Psoas muscle (tissue), 8 donors: ENCODE results near the gene TRAF3. TPM values are rescaled to one million over a fixed set of nuclear protein-coding genes. Genes with fewer than 3 reads are reported as not detected.

Experiments used
- ATAC-seq, 4 donors: fragments of 200-7000 bp; cut with Tn5 transposase; one replicate each; pipeline ENCODE4 v1.9.1; 2020; ENCODE audit warnings: moderate library complexity in 3 of 4, mild to moderate bottlenecking in 2 of 4
- DNase-seq, 2 donors: peaks; one replicate each; pipeline ENCODE4 v3.0.0-alpha.2; 2020
- H3K27ac ChIP-seq: fragments of 200-600 bp; one replicate; pipeline ENCODE4 v1.8.0; 2022
- H3K27me3 ChIP-seq, 3 donors: fragments of 200-600 bp in 1 of 3; one replicate each; pipeline versions ENCODE4 v1.6.1 to v1.8.0; 2013 to 2022; ENCODE audit warnings: low read length in 2 of 3, mild to moderate bottlenecking in 2 of 3, moderate library complexity in 1 of 3; ENCODE audit not compliant: insufficient read depth in 3 of 3
- H3K36me3 ChIP-seq, 2 donors: fragments of 200-600 bp in 1 of 2; one replicate each; pipeline versions ENCODE4 v1.6.1 to v1.8.0; 2013 to 2022; ENCODE audit warnings: low read depth in 1 of 2, mild to moderate bottlenecking in 1 of 2, moderate library complexity in 1 of 2; ENCODE audit not compliant: insufficient read depth in 1 of 2
- H3K4me1 ChIP-seq: fragments of 200-600 bp; one replicate; pipeline ENCODE4 v1.8.0; 2022
- H3K4me3 ChIP-seq: fragments of 200-600 bp; one replicate; pipeline ENCODE4 v1.8.0; 2022; ENCODE audit warnings: mild to moderate bottlenecking
- H3K9me3 ChIP-seq: fragments of 200-600 bp; one replicate; pipeline ENCODE4 v1.8.0; 2022
- CTCF ChIP-seq: fragments of 200-600 bp; IDR thresholded peaks from one replicate; pipeline ENCODE4 v1.8.0; 2022; ENCODE audit warnings: antibody characterized with exemption
- WGBS, 3 donors: extraction: QIAGEN DNeasy Blood & Tissue Kit; methylation state at CpG; one replicate each; pipeline versions ENCODE4 v1.1.6 to v1.1.7; 2013; 5-methylcytosine and 5-hydroxymethylcytosine counted together
- intact Hi-C, 2 donors: fragments of 100-400 bp; cut with DNase I; formaldehyde crosslinking; loops; one replicate each; pipeline versions ENCODE4 v1.11.0 to v1.14.2; 2022
- polyA plus RNA-seq, 3 donors: library from polyadenylated mRNA; stranded (reverse); fragments of 200-250 nt; gene quantifications; one replicate each; pipeline ENCODE4 v1.2.3, GENCODE V29; 2013
- total RNA-seq, 4 donors: library from RNA; stranded (reverse); fragmentation: NEBNext Ultra II Directional in 2 of 4; extraction: Animal tissue kit (Norgen Biotek cat#: 25700) in 2 of 4; gene quantifications; one replicate each; pipeline versions ENCODE4 v1.2.1 to v1.2.4, GENCODE V29; 2021 to 2023
- donor health status: healthy with polysubstance abuse.
- donor health status: DM: no; HTN: no; CAD: no; lungs with moderate emphysema.
- donor health status: Bipolar disorder and iron deficiency.
- donor health status: healthy.
- donor health status: DM: yes; HTN: yes; CAD: no.
- donor health status: DM: no; HTN: no; CAD: no.
- donor health status: DM: no; HTN: no; CAD: no.
- donor health status: DM: yes; HTN: yes; CAD: no.

Gene TRAF3
- total and polyA plus RNA-seq, 7 donors = 3.3 to 16.3 (median 8.1) TPM

- H3K4me1 ChIP-seq = peaks cover 17% of the 10 kb centered on the region
- H3K27ac ChIP-seq = no peak overlapping the region
- TF ChIP-seq CTCF = no peak
- H3K4me3 ChIP-seq = no peak overlapping the region
- no peak for ATAC-seq
- no peaks in the 10 kb centered on the region for H3K27me3 ChIP-seq
- peaks cover 11 to 93% of the 10 kb centered on the region in 2 donors for H3K36me3 ChIP-seq
- no peak for DNase-seq
- intact Hi-C loops = no loop called here
- no peaks in the 10 kb centered on the region for H3K9me3 ChIP-seq
- WGBS, 3 donors = 80 to 88% (median 82%) methylated on average over 27 of the region's 27 CpGs
These were observed 170.3 kb downstream of the TRAF3 start for GRCh38 chr14:102947321-102948103.

GRCh38 chr14:102948698-102949061 is 171.4 kb downstream of the TRAF3 start:
- DNase-seq = no peak
- intact Hi-C loops = no loop called here
- 38 to 62% (median 46%) methylated on average over 8 to 9 of the region's 9 CpGs for WGBS, 3 donors

GRCh38 chr14:102949062-102949800 is 172.0 kb downstream of the TRAF3 start:
- peaks cover 17% of the 10 kb centered on the region for H3K4me1 ChIP-seq
- no peaks in the 10 kb centered on the region for H3K9me3 ChIP-seq
- H3K27ac ChIP-seq = peak overlapping the region; percentile 93
- WGBS, 3 donors = 32 to 51% (median 40%) methylated on average over 28 of the region's 28 CpGs
- intact Hi-C loops = no loop called here
- peak; percentile 88 to 97 (median 90) for ATAC-seq
- H3K36me3 ChIP-seq = peaks cover 10 to 93% of the 10 kb centered on the region in 2 donors
- no peaks in the 10 kb centered on the region for H3K27me3 ChIP-seq
- DNase-seq = peak; percentile 63 to 85
- TF ChIP-seq CTCF = no peak
- H3K4me3 ChIP-seq = no peak overlapping the region

More at GRCh38 chr14:102948698-102949061, 171.4 kb downstream of the TRAF3 start:
- no peak for TF ChIP-seq CTCF
- no peaks in the 10 kb centered on the region for H3K27me3 ChIP-seq
- no peaks in the 10 kb centered on the region for H3K9me3 ChIP-seq
- peaks cover 9 to 93% of the 10 kb centered on the region in 2 donors for H3K36me3 ChIP-seq
- peak overlapping the region; percentile 93 for H3K27ac ChIP-seq
- ATAC-seq = no peak
- no peak overlapping the region for H3K4me3 ChIP-seq
- H3K4me1 ChIP-seq = peaks cover 17% of the 10 kb centered on the region

GRCh38 chr14:102949801-102950451 is 172.7 kb downstream of the TRAF3 start:
- peaks cover 10 to 93% of the 10 kb centered on the region in 2 donors for H3K36me3 ChIP-seq
- ATAC-seq (peak; percentile 35 to 69 (median 46)), DNase-seq (peak in 1 of 2 donors; percentile 81)
- intact Hi-C loops = loop anchor here in 1 of 2 donors (1.0 kb wide), 1 partner anchor 32 kb away; no protein-coding TSS in a partner anchor
- peak overlapping the region; percentile 93 for H3K27ac ChIP-seq
- no peaks in the 10 kb centered on the region for H3K9me3 ChIP-seq
- WGBS, 3 donors = 37 to 47% (median 45%) methylated on average over 23 of the region's 23 CpGs
- H3K4me1 ChIP-seq = peaks cover 17% of the 10 kb centered on the region
- no peak for TF ChIP-seq CTCF
- H3K4me3 ChIP-seq = no peak overlapping the region
- no peaks in the 10 kb centered on the region for H3K27me3 ChIP-seq
